Vagina (tissue), 2 donors: ENCODE data around the gene TWF2.

Experiments used
- CTCF ChIP-seq, 3 experiments: fragments of 450-650 bp in 2 of 3; fragments of 200-600 bp in 1 of 3; sonication (generic) in 1 of 3; IDR thresholded peaks; one replicate each; pipeline ENCODE4 v1.5.1; 2017 to 2019; ENCODE audit warnings: antibody characterized with exemption in 3 of 3, mild to moderate bottlenecking in 2 of 3, moderate library complexity in 2 of 3
- POLR2A ChIP-seq, 2 donors: fragments of 450-650 bp; IDR thresholded peaks; one replicate each; pipeline ENCODE4 v1.6.1; 2017; ENCODE audit warnings: antibody characterized with exemption in 2 of 2, mild to moderate bottlenecking in 2 of 2, moderate library complexity in 2 of 2

- no peak for TF ChIP-seq POLR2A (IDR thresholded peaks at IDR 0.05)
- TF ChIP-seq CTCF (IDR thresholded peaks at IDR 0.05): no peak
Measured at GRCh38 chr3:52202384-52203077, 36.4 kb downstream of the TWF2 start.
